GM18520 (cell line): ENCODE measurements around the gene BCAS1.
"Not testable (repeated sequence)": the region's sequence is repeated elsewhere in the genome, so short reads cannot be mapped to it uniquely, and the experiment has no call there.

Source experiments
- ATAC-seq: cut with Tn5 transposase; IDR thresholded peaks from one replicate; pipeline ENCODE4 v1.9.1; 2021; ENCODE audit not compliant: unreplicated experiment

BCAS1 gene

DNA sequence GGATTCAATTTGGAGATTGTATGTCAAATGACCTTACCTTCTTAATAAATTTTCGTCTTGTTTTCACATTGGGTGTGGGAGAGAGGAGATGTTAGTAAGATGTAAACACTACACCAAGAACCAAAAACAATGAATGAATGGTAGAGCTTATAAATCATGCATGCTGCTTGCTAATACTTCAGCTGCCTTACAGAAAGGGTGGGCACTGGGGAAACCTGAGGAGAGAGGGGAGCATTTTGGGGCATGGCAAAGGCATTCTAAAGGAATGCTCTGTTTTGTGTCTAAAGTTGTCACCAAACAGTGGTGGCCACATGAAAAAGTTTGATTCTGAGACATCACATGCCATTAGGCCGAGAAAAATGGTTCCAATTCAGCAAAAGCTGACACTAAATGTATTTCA, 80.4 kb downstream of the BCAS1 start:
- ATAC-seq = no peak

GRCh38 chr20:53989401-53989800, 81.0 kb downstream of the BCAS1 start:
- ATAC-seq = no peak

DNA sequence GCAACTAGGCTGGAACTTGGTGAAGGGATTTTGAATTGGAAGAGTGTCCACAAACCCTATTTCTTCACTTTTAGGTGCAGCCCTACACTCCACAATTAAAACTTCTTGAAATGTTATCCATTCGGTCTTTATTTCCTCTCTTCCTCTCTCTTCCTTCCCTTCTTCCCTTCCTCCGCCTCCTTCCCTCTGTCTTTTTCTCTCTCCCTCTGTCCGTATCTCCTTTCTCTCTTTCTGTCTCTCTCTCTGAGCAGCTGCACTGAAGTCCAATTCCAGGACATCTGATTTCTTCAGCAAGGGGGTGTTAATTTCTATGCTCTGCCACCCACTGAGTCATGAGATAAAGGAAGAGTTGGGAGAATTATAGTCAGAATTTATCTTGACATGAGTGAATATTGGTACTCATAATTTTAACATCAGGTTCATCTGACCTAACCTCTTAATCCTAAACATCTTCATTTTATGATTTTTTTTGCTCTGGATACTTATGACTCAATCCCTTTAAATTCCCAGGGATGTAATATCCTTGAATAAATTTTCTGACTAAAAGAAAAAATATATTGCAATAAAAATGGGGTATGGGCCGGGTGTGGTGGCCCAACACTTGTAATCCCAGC, 84.2 kb downstream of the BCAS1 start:
- no peak for ATAC-seq

GRCh38 chr20:53985150-53985518, 85.3 kb downstream of the BCAS1 start:
- ATAC-seq = no peak

- no peak for ATAC-seq
Observed at GRCh38 chr20:53984356-53985149, 85.8 kb downstream of the BCAS1 start.

DNA sequence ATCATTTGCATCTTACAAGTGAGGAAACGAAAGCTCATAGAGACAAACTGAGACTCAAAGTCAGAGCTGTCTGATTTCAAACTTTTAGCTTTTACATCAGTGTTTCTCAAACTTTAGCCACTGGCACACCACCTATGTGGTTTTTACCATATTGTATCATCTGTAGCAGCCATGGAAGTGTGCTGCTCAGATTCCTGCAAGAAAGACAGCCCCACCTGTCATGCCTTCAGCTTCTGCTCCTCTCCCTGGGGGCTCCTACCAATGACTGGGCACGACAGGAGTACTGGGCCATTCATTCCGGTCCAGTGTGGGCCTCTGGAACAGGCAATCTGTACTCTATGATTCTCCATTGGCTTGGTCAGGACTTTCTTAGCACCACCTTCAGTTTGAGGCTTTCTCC, 87.0 kb downstream of the BCAS1 start:
- no peak for ATAC-seq

DNA sequence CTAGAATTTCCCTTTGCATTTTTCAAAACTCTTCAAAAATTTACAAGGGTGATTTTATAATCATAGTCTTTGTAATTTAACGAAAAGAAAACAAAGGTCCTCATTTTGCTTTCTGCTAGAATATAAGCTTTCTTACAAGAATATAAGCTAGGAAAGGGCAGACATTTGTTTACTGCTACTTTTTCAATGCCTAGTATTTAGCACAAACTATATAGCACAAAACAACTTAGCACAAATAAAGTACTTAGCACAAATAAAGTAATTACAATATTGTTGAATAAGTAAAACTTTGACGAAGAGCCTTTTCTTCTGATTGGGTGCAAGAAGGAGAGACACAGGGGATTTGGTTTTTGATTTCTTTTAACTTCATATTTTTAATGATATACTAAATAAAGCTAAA, 87.8 kb downstream of the BCAS1 start:
- no peak for ATAC-seq

GRCh38 chr20:53981752-53982437, 88.5 kb downstream of the BCAS1 start:
- no peak for ATAC-seq

- ATAC-seq = no peak
Observed at GRCh38 chr20:53981130-53981529, 89.3 kb downstream of the BCAS1 start.

DNA sequence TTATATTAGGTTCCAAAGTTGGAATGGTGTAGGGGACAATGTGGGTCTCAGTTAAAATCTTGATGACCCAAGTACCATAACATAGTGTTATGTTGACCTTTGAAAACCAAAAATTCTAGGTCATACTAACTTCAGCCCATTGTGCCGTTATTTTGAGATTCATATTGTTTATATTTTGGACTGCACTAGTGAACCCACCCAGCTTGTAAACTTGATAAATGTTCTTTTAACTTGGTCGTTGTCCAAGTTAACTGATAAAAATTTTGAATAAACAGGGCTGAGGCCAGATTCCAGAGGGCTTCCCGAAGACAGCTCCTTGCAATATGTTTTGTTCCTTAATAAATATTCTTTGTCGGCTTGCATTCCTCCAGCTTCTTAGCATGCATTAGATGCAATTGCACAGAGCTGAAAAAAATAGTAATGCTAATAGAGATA, 90.3 kb downstream of the BCAS1 start:
- no peak for ATAC-seq

DNA sequence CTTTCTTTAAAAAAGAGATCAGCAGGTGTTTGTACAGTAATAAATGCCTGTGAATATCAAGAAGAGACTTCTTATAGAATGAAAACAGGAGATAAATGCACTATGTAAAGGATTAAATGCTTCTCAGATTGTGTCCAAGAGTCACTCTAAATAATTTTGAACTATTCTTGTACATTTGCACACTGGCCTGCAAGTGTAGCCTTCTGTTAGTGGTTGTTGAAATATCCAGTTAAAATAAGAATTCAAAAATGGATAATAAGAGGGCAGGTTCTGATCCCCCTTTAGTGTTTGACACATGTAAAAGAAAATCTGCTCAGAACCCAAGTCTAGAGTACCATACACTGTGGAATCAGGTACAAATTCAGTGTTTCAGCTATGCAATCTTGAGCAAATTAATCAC, 91.9 kb downstream of the BCAS1 start:
- ATAC-seq = no peak

DNA sequence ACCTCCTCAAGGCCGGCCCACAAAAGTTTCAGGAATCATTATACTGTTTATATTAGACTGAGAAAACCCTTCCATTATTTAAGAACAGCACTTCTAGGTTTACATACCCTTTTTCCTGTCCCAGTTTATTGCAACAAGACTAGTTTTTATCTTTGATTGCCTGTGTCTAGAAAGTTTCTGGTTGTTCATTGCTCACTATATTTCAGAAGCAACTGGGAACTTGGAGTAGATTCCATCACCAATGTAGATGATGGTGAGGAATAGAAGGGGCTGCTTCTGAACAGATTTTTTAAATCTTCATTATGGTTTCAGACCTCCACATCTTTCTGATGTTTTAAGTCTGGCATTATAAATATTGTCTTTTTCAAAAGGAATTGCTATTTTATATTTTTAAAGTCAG, 93.0 kb downstream of the BCAS1 start:
- ATAC-seq = no peak

DNA sequence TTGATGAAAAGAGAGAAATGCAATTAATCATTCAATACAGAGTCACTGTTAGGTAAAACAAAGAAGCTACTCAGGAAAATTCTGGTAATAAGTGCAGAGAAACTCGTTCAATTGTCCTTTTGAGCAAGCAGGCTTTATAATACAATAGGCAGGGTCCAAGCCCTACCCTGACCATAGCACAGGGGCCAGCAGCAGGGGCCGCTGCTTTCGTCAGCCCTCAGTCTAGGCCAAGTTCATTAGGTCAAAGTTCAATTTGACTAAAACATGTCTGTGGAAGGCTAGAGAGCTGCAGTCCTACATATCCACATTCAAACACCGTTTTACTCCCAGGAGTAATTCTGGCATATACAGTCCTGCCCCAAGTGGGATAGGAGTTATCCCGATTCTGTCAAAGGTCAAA, 94.6 kb downstream of the BCAS1 start:
- ATAC-seq = no peak

DNA sequence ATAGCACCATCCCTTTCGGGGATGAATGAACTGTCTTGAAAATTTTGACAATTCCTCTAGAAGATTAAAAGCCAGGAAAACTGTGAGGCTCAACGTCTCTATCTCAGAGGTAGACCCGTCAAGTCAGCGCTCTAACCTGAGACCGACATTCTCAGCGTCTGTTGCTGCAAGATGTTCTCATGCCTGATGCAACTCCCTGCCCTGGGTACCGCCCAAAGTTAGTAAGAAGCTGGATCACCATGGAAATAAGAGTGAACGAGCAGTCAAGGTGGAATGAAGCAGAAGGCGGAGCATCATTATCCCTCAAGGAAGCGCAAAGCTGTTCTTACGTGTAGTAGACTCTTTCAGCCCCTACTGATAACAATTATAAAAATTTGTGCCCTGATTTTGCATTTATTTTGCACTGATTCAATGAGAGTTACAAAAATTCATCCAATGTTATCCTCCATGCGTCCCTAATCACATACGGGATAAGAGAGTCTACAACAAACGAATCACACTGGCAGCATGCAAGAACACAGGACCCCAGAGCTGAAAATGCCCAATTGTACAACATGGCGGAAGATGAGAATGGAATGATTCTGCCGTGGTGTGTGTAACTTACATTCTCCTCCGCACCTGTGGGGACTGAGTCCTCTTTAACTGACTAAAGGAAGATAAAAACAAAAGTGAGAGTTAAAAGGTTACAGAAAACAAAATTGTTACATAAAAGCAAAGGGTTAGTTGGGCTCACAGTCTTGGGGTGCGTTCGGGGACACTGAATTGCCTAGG, 95.4 kb downstream of the BCAS1 start:
- ATAC-seq = no peak

- ATAC-seq = not testable (repeated sequence)
Observed at GRCh38 chr20:53973882-53974281, 96.5 kb downstream of the BCAS1 start.

DNA sequence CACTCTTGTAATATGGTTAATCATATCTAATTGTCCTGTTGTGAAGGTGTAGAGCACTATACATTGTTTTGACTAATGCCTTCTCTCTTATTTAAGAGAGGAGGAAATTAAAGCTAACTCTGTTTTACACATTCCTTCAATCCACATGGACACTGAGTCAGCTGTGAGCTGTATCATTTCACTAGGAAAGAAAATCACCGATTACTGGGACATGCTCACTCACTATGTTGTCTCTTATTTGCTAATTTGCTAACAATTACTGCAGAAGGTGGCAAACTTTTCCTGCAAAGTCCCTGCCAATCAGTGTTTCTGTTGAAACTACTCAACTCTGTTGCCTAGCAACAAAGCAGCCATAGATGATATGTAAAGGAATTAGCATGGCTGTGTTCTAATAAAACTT, 98.2 kb downstream of the BCAS1 start:
- ATAC-seq = no peak

DNA sequence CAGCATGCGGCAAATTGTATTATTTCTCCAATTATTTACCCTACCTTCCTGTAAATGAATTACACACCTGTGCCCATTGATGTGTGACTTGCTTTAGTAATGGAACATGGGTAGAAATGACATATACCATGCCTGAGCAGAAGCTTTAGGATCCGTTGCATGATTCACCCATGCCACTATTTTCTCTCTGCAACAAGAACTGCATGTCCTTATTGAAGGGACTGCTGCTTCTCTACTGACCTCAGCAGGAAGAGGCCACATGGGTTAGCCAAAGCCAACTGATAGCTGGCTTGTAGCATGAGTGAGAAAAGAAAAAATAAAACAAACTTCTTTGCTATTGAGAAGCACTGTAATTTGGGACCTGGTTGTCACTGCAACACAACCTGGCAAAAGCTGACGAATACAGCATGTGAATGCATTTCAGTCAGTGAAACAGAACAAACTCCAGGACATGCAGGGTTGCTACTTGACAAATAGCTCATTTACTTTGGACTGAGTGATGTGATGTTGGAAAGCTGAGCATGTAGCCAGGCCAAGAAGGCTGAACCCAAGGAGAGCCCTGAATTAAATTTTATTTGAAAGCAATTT, 99.2 kb downstream of the BCAS1 start:
- no peak for ATAC-seq

GRCh38 chr20:53970232-53970631, 100.2 kb downstream of the BCAS1 start:
- no peak for ATAC-seq

GRCh38 chr20:53967527-53967926, 102.9 kb downstream of the BCAS1 start:
- ATAC-seq = no peak

GRCh38 chr20:53966774-53967398, 103.5 kb downstream of the BCAS1 start:
- no peak for ATAC-seq
